Activated naive CD4-positive, alpha-beta T cell treated with anti-CD3 and anti-CD28 coated beads, Interleukin-2, amount 10 ng/mL, durations not matched to agents 7 days and 5 days (primary cell): ENCODE results near the gene SLC6A16.
"Not testable (repeated sequence)": the region's sequence is repeated elsewhere in the genome, so short reads cannot be mapped to it uniquely, and the experiment has no call there.

Experiments
- CTCF ChIA-PET: fragments of 350-600 bp; sonication (Branson Sonifier 250); formaldehyde crosslinking; loops from one replicate; lab custom pipeline; 2021; ENCODE audit warnings: antibody characterized with exemption; lab: Charles Lee
- DNase-seq: peaks from one replicate; pipeline ENCODE4 v3.0.0-alpha.2; 2020
- H3K27ac Mint-ChIP-seq: one replicate; pipeline ENCODE4 v1.8.0; 2021; ENCODE audit warnings: mild to moderate bottlenecking, moderate library complexity, mixed read lengths
- H3K27me3 Mint-ChIP-seq: one replicate; pipeline ENCODE4 v1.8.0; 2021; ENCODE audit warnings: mild to moderate bottlenecking, mixed read lengths
- H3K36me3 Mint-ChIP-seq: one replicate; pipeline ENCODE4 v1.8.0; 2021; ENCODE audit warnings: mixed read lengths
- H3K4me1 Mint-ChIP-seq: one replicate; pipeline ENCODE4 v1.8.0; 2021; ENCODE audit warnings: mixed read lengths
- H3K4me3 Mint-ChIP-seq: one replicate; pipeline ENCODE4 v1.8.0; 2021; ENCODE audit warnings: mild to moderate bottlenecking, moderate library complexity, mixed read lengths
- H3K9me3 Mint-ChIP-seq: one replicate; pipeline ENCODE4 v1.8.0; 2021; ENCODE audit warnings: mixed read lengths

The SLC6A16 gene

DNA sequence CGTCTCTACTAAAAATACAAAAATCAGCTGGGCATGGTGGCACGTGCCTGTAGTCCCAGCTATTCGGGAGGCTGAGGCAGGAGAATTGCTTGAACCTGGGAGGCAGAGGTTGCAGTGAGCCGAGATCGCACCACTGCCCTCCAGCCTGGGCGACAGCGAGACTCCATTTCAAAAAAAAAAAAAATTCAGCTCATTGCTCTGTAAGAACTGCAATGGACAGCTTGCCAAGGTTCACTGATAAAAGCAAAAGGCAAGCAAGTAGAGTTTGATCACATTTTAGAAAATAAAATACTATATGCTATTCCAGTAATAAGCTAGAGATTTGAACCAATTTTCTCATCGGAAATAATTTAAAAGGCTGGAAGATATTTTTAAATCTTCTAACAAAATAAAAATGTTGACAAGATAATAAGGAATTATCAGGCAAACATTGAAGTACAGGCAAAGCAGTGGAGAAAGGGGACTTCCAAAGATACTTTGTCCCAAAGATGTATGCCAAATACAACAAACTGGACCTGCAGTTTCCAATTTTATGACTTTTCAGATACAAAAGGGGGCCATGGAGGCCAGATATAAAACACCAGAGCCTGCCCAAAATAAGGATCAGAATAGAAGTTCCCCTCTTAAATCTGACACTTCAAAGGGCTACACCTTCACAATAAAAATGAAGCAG is 29.6 kb downstream of the SLC6A16 start:
- H3K27ac Mint-ChIP-seq: no peak overlapping the region
- no peaks in the 10 kb centered on the region for H3K36me3 Mint-ChIP-seq
- H3K27me3 Mint-ChIP-seq: peaks cover 10% of the 10 kb centered on the region
- H3K4me3 Mint-ChIP-seq: no peak overlapping the region
- CTCF ChIA-PET: no interaction called here
- no peak for DNase-seq
- H3K9me3 Mint-ChIP-seq: no peaks in the 10 kb centered on the region
- H3K4me1 Mint-ChIP-seq: no peaks in the 10 kb centered on the region

DNA sequence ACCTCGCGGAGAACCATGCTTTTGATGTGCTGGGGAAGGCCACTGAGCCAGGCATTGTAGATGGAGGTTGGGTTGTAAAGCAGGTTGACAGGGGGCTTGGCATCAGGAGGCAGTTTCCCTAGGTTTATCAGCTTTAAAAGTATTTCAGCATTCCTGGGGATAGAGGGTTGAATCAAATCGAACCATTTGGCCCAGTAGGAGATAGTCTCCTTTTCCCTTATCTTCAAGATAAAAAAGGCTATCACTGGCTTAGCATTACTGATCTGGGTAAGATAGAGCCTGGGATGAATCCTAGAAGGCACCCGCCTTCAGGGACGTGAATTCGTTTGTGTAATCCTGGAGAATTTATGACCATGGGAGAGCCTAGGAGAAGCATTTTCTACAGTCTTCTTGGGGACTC is 30.6 kb downstream of the SLC6A16 start:
- peaks cover 7% of the 10 kb centered on the region for H3K27me3 Mint-ChIP-seq
- H3K4me1 Mint-ChIP-seq: no peaks in the 10 kb centered on the region
- no peaks in the 10 kb centered on the region for H3K9me3 Mint-ChIP-seq
- no peak overlapping the region for H3K4me3 Mint-ChIP-seq
- CTCF ChIA-PET: no interaction called here
- no peaks in the 10 kb centered on the region for H3K36me3 Mint-ChIP-seq
- no peak overlapping the region for H3K27ac Mint-ChIP-seq
- DNase-seq: no peak

DNA sequence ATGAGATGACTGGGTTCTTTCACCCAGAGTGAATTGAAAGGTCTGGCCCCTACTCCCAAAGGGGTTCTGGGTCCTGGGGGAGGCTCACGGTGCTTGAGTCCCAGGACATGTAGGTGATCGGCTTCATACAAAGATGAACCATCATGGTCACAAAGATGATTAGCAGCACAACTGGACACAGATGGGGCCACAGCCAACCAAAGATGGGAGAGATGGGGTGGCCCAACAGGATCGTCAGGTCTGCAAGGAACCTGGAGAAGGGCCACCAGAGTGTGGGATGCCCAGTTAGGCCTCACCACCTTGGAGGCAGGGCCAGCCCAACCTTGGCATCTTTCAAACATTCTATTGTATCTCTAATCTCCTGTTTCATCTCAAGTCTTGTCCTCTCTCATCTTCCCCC is 34.5 kb downstream of the SLC6A16 start:
- no peak for DNase-seq

DNA sequence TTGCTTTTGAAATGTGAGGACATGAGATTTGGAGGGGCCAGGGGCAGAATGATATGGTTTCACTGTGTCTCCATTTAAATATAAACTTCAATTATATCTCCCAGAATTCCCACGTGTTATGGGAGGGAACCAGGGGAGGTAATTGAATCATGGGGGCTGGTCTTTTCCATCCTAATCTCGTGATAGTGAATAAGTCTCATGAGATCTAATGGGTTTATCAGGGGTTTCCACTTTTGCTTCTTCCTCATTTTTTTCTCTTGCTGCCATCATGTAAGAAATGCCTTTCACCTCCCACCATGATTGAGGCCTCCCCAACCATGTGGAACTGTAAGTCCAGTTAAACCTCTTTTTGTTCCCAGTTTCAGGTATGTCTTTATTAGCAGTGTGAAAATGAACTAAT is 35.7 kb downstream of the SLC6A16 start:
- H3K4me1 Mint-ChIP-seq, H3K9me3 Mint-ChIP-seq, DNase-seq, H3K27ac Mint-ChIP-seq, H3K36me3 Mint-ChIP-seq, H3K4me3 Mint-ChIP-seq: not testable (repeated sequence)
- CTCF ChIA-PET: interaction anchor here (0.9 to 1.5 kb wide), 2 partner anchors 13 to 39 kb away, joined by 3 to 4 read pairs; no protein-coding TSS in a partner anchor
- H3K27me3 Mint-ChIP-seq: peaks cover 28% of the 10 kb centered on the region

More for the DNA sequence above, 34.5 kb downstream of the SLC6A16 start:
- peaks cover 28% of the 10 kb centered on the region for H3K27me3 Mint-ChIP-seq
- CTCF ChIA-PET: no interaction called here
- H3K4me1 Mint-ChIP-seq: no peaks in the 10 kb centered on the region
- no peaks in the 10 kb centered on the region for H3K9me3 Mint-ChIP-seq
- H3K4me3 Mint-ChIP-seq: no peak overlapping the region
- H3K36me3 Mint-ChIP-seq: no peaks in the 10 kb centered on the region
- no peak overlapping the region for H3K27ac Mint-ChIP-seq

DNA sequence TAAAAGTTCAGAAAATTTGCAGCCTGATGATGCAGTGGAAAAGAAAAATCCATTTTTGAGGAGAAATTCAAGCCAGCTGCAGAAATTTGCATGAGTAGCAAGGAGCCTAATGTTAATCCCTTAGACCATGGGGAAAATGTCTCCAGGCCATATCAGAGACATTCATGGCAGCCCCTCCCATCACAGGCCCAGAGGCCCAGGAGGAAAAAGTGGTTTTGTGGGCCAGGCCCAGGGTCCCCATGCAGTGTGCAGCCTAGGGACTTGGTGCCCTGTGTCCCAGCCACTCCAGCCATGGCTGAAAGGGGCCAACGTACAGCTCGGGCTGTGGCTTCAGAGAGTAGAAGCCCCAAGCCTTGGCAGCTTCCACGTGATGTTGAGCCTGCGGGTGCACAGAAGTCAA is 36.8 kb downstream of the SLC6A16 start:
- not testable (repeated sequence) for H3K9me3 Mint-ChIP-seq, H3K27ac Mint-ChIP-seq, DNase-seq, H3K4me1 Mint-ChIP-seq, H3K36me3 Mint-ChIP-seq, H3K4me3 Mint-ChIP-seq
- CTCF ChIA-PET: interaction anchor here (1.5 kb wide), 1 partner anchor 14 kb away, joined by 4 read pairs; no protein-coding TSS in a partner anchor
- peaks cover 28% of the 10 kb centered on the region for H3K27me3 Mint-ChIP-seq

DNA sequence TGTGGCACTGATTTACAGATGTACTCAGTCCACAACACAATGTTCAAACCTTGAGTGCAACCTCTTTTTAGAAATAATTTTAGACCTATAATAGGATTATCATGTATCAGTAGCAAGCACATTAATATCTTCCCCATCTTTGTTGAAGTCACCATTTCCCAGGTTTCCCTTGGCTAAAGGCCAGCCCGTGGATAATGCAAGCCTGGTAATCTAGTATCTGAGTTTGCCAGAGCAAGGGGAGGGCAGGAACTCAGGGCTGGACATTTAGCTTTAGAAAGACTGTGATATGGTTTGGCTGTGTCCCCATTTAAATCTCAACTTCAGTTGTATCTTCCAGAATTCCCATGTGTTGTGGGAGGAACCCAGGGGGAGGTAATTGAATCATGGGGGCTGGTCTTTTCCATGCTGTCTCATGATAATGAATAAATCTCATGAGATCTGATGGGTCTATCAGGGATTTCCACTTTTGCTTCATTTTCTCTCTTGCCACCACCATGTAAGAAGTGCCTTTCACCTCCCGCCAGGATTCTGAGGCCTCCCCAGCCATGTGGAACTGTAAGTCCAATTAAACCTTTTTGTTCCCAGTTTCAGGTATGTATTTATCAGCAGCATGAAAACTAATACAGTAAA is 37.7 kb downstream of the SLC6A16 start:
- CTCF ChIA-PET: no interaction called here
- no peak for DNase-seq
- no peak overlapping the region for H3K4me3 Mint-ChIP-seq
- no peaks in the 10 kb centered on the region for H3K36me3 Mint-ChIP-seq
- H3K27me3 Mint-ChIP-seq: peaks cover 33% of the 10 kb centered on the region
- H3K9me3 Mint-ChIP-seq: no peaks in the 10 kb centered on the region
- no peaks in the 10 kb centered on the region for H3K4me1 Mint-ChIP-seq
- H3K27ac Mint-ChIP-seq: no peak overlapping the region

DNA sequence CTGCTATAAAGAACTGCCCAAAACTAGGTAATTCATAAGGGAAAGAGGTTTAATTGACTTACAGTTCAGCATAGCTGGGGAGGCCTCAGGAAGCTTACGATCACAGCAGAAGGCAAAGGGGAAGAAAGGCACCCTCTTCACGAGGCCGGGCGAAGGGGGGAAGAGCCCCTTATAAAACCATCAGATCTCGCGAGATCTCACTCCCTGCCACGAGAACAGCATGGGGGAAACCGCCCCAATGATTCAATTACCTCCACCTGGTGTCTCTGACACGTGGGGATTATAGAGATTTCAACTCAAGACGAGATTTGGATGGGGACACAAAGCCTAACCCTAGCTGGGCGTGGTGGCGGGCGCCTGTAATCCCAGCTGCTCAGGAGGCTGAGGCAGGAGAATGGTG is 42.8 kb downstream of the SLC6A16 start:
- no peak overlapping the region for H3K4me3 Mint-ChIP-seq
- H3K4me1 Mint-ChIP-seq: no peaks in the 10 kb centered on the region
- H3K36me3 Mint-ChIP-seq: no peaks in the 10 kb centered on the region

DNA sequence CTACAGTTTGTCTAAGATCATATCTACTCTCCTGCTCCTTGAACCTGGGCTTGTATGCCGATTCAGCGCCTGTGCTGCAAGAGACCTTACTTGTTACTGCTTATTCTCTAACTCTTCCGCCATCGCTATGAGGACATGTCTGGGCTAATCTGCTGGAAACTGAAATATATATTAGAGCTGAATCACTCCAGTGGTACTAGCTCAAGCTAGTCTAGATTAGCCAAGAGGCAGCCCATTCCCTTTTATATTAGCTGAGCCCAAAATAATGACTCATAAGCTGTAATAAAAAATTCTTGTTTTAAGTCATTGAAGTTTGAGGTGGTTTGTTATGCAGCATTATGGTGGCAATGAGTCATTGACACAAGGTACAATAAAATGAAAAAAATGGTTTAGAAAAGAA is 52.8 kb downstream of the SLC6A16 start:
- Mint-ChIP-seq H3K36me3 (peaks cover 1% of the 10 kb centered on the region), H3K27me3 (peaks cover 7% of the 10 kb centered on the region)
- DNase-seq: no peak

More for the DNA sequence above, 42.8 kb downstream of the SLC6A16 start:
- CTCF ChIA-PET: interaction anchor here (0.6 to 0.7 kb wide), 2 partner anchors 17 to 264 kb away, joined by 3 to 4 read pairs; no protein-coding TSS in a partner anchor
- no peak overlapping the region for H3K27ac Mint-ChIP-seq
- no peaks in the 10 kb centered on the region for H3K9me3 Mint-ChIP-seq
- no peak for DNase-seq
- peaks cover 27% of the 10 kb centered on the region for H3K27me3 Mint-ChIP-seq

DNA sequence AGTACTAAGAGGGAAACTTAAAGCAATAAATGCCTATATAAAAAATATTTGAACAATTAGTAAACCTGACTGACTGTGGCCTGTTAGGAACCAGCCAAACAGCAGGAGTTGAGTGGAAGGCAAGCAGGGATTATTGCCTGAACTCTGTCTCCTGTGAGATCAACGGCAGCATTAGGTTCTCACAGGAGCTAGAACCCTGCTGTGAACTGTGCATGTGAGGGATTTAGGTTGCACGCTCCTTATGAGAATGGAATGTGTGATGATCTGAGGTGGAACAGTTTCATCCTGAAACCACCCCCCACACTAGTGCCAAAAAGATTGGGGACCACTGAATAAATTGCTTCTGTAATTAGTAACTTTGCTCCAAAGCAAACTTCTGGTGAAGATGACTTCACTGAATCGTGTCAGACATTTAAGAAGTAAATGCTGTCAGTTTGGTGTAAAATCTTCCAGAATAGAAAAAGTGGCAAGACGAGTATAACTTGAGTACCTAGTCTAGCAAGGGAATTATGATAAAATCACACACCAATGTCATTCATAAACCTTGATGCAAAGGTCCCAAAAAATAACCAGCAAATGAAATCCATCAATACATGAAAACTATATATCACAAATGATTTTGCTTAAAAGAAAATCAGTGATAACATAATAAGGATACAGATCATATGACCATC is 53.8 kb downstream of the SLC6A16 start:
- Mint-ChIP-seq H3K9me3 (peaks cover 5% of the 10 kb centered on the region), H3K4me3 (no peak overlapping the region), H3K36me3 (peaks cover 5% of the 10 kb centered on the region), H3K4me1 (no peaks in the 10 kb centered on the region), H3K27me3 (peaks cover 7% of the 10 kb centered on the region), H3K27ac (no peak overlapping the region)
- no peak for DNase-seq
- CTCF ChIA-PET: interaction anchor here (1.4 kb wide), 1 partner anchor 30 kb away, joined by 4 read pairs; no protein-coding TSS in a partner anchor

More for the DNA sequence above, 52.8 kb downstream of the SLC6A16 start:
- no peak overlapping the region for H3K4me3 Mint-ChIP-seq
- H3K4me1 Mint-ChIP-seq: no peaks in the 10 kb centered on the region
- no peak overlapping the region for H3K27ac Mint-ChIP-seq
- H3K9me3 Mint-ChIP-seq: no peaks in the 10 kb centered on the region
- CTCF ChIA-PET: interaction anchor here (1.4 kb wide), 1 partner anchor 29 kb away, joined by 4 read pairs; no protein-coding TSS in a partner anchor

DNA sequence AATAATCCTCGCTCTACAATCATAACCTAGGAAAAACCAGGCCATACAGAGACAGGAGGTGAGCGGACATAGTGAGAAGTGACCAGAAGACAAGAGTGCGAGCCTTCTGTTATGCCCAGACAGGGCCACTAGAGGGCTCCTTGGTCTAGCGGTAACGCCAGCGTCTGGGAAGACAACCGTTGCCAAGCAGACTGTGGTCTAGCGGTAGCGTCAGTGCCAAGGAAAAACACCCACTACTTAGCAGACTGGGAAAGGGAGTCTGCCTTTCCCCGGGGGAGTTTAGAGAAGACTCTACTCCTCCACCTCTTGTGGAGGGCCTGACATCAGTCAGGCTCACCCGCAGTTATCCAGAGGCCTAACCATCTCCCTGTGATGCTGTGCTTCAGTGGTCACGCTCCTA is 58.6 kb downstream of the SLC6A16 start:
- peaks cover 14% of the 10 kb centered on the region for H3K27me3 Mint-ChIP-seq
- DNase-seq: peak; percentile 59
- H3K4me1 Mint-ChIP-seq, H3K4me3 Mint-ChIP-seq, H3K36me3 Mint-ChIP-seq, H3K27ac Mint-ChIP-seq: not testable (repeated sequence)
- peaks cover 10% of the 10 kb centered on the region for H3K9me3 Mint-ChIP-seq
- CTCF ChIA-PET: interaction anchor here (0.6 to 2.7 kb wide), 7 partner anchors 10 to 313 kb away, joined by 3 to 10 read pairs (median 4); no protein-coding TSS in a partner anchor

DNA sequence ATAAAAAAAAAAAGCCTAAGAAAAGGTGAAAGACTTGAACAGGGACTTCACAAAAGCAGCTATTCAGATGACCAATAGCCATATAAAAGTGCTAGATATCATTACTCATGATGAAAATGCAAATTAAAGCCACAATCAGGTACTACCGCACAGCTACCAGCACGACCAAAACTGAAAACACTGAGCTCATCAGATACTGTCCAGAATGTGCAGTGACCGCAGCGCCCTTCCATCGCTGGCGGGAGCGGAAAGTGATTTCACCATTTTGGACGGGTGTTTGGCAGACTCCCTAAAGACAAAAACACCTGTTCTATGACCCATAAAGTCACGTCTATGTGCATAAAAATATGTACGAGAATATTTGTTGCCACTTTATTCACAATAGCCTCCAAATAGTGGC is 60.7 kb downstream of the SLC6A16 start:
- Mint-ChIP-seq H3K4me1 (no peaks in the 10 kb centered on the region), H3K27me3 (peaks cover 20% of the 10 kb centered on the region), H3K4me3 (no peak overlapping the region), H3K9me3 (peaks cover 16% of the 10 kb centered on the region), H3K36me3 (peaks cover 5% of the 10 kb centered on the region), H3K27ac (no peak overlapping the region)
- CTCF ChIA-PET: interaction anchor here (0.9 to 1.4 kb wide), 3 partner anchors 9 to 209 kb away, joined by 3 to 4 read pairs (median 3); no protein-coding TSS in a partner anchor
- no peak for DNase-seq

DNA sequence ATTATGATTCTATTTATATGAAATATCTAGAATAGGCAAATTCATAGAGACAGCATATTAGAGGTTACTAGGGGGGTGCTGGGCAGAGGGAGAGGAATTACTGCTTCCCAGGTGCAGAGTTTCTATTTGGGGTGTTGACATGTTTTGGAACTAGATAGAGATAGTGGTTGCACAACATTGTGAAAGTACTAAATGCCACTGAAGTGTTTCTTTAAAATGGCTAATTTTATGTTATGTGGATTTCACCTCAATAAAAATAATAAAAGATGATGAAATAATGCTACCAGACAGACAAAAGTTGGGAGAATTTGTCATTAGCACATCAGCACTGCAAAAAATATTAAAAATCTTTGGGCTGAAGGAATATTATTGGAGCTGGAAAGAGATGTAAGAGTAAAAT is 63.4 kb downstream of the SLC6A16 start:
- Mint-ChIP-seq H3K27me3 (peaks cover 25% of the 10 kb centered on the region), H3K36me3 (peaks cover 3% of the 10 kb centered on the region), H3K27ac (no peak overlapping the region), H3K4me3 (no peak overlapping the region), H3K4me1 (no peaks in the 10 kb centered on the region), H3K9me3 (peaks cover 23% of the 10 kb centered on the region)
- CTCF ChIA-PET: interaction anchor here (1.5 kb wide), 1 partner anchor 12 kb away, joined by 3 read pairs; no protein-coding TSS in a partner anchor
- no peak for DNase-seq

DNA sequence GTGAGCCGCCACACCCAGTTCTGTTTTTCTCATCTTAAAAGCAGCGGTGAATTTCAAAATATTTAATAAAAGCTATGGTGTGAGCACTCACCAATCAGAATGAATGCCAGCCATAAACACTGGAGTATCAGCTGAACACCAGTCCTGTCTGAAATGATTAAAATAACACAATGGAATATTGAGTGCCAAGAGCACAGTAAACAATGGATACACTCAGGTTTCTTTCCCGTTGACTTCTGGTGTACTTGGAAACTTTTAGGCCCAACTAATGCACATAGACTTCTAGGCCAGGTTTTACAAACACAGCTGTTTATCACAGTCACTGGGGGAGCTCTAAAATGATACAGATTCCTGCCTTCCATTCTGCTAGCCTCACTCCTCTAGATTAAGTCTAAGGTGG is 68.3 kb downstream of the SLC6A16 start:
- H3K4me1 Mint-ChIP-seq: no peaks in the 10 kb centered on the region
- peaks cover 38% of the 10 kb centered on the region for H3K27me3 Mint-ChIP-seq
- H3K36me3 Mint-ChIP-seq: peaks cover 3% of the 10 kb centered on the region
- H3K27ac Mint-ChIP-seq: no peak overlapping the region
- CTCF ChIA-PET: interaction anchor here (1.0 to 2.6 kb wide), 2 partner anchors 9 to 45 kb away, joined by 4 to 10 read pairs; no protein-coding TSS in a partner anchor
- peaks cover 17% of the 10 kb centered on the region for H3K9me3 Mint-ChIP-seq
- DNase-seq: no peak
- H3K4me3 Mint-ChIP-seq: no peak overlapping the region

DNA sequence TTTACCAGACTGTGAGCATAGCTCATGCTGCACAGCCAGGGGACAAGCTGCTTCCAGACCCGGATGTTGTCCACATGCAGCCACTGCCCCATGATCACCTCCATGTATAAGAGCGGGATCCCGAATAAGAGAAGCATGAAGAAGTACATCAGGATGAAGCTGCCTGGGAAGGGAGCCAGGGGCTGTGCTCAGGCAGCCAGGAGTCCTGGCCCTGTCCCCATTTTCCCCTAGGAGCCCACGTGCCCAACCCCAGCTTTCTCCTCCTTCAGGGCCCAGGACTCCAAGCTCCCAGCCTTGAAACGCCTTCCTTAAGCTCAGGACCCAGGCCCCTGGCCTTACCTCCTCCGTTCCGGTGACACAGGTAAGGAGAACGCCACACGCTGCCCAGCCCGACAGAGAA is 69.3 kb downstream of the SLC6A16 start:
- DNase-seq: no peak
- H3K27me3 Mint-ChIP-seq: peaks cover 33% of the 10 kb centered on the region
- CTCF ChIA-PET: interaction anchor here (1.0 to 2.6 kb wide), 3 partner anchors 10 to 56 kb away, joined by 4 to 10 read pairs (median 4); no protein-coding TSS in a partner anchor
- no peak overlapping the region for H3K27ac Mint-ChIP-seq
- no peak overlapping the region for H3K4me3 Mint-ChIP-seq
- H3K4me1 Mint-ChIP-seq: no peaks in the 10 kb centered on the region
- H3K36me3 Mint-ChIP-seq: peaks cover 3% of the 10 kb centered on the region
- peaks cover 17% of the 10 kb centered on the region for H3K9me3 Mint-ChIP-seq
